ENCODE data around the gene HSFX4.

DNA sequence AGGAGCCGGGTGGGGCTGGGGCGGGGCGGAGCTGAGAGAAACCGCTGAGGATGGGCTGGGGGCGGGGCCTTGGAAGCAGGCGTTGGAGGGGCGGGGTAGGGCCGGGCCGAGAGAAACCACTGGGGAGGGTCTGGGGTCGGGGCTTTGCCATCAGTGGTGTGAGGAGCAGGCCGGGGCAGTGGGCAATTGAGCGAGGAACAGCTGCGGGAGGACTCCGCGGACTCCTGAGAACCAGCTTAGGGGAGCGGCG is 10.2 kb downstream of the HSFX4 start:
- TF ChIP-seq, protein P1, sequence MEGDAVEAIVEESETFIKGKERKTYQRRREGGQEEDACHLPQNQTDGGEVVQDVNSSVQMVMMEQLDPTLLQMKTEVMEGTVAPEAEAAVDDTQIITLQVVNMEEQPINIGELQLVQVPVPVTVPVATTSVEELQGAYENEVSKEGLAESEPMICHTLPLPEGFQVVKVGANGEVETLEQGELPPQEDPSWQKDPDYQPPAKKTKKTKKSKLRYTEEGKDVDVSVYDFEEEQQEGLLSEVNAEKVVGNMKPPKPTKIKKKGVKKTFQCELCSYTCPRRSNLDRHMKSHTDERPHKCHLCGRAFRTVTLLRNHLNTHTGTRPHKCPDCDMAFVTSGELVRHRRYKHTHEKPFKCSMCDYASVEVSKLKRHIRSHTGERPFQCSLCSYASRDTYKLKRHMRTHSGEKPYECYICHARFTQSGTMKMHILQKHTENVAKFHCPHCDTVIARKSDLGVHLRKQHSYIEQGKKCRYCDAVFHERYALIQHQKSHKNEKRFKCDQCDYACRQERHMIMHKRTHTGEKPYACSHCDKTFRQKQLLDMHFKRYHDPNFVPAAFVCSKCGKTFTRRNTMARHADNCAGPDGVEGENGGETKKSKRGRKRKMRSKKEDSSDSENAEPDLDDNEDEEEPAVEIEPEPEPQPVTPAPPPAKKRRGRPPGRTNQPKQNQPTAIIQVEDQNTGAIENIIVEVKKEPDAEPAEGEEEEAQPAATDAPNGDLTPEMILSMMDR (IDR thresholded peaks at IDR 0.05) = no peak
- TF ChIP-seq POLR2AphosphoS5 (IDR thresholded peaks at IDR 0.05; ENCODE audit: low read depth, low read length) = no peak
- no peak for TF ChIP-seq TCF7L2 (IDR thresholded peaks at IDR 0.05; ENCODE audit: low read depth, low read length)

All from Panc1 (cell line).